NCI-H2029 (cell line): ENCODE measurements around the gene DDC.
A peak's percentile ranks its signal among the peaks of the same experiment; 100 is the strongest.

Experiments
- DNase-seq: peaks from one replicate; lab custom pipeline; 2025; lab: John Stamatoyannopoulos, UW

The DDC gene, protein sequence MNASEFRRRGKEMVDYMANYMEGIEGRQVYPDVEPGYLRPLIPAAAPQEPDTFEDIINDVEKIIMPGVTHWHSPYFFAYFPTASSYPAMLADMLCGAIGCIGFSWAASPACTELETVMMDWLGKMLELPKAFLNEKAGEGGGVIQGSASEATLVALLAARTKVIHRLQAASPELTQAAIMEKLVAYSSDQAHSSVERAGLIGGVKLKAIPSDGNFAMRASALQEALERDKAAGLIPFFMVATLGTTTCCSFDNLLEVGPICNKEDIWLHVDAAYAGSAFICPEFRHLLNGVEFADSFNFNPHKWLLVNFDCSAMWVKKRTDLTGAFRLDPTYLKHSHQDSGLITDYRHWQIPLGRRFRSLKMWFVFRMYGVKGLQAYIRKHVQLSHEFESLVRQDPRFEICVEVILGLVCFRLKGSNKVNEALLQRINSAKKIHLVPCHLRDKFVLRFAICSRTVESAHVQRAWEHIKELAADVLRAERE

DNA sequence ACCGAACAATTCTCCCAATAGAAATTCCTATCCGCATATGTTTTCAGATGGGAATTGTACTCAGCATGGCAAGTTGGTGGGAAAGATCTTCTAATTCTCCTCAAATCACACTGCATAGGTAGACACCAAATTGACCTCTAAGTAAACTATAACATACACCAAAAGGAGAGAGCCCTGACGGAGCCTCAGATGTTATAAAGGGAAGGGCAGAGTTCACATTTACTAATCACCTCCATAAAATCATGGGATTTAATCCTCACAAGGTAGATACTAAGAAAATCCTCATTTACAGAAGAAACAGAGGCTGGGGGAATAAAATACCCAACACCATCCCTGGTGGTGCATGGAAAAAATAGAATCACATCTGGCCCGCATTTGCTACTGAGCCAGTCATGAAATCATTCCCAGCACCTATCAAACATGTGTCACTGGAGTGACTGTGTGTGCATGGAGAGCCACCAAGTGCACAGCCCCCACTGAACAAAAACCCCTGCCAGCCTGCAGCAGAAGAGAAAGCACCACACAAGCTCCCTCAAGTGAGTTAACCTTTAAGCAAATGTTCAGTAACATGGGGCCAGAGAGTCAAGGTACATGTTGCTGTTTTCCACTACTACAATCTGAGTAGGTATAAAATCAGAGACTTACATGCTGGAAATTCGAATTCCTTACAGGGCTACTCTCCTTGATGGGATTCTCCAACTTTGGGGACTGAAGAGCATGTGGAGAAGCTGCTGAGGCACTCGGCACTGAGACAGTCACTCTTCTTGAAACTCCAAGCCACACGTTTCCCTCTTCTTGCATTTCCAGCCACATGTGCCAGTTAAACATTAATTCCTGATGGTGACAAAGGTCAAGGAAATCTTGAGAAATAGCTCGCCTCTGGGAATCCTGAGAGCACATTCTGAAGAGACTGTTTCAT is at the start of gene DDC:
Gene DDC, minus strand, starts transcription at position 766 of the 919 bp plus-strand sequence. CDS start 21,320 bp downstream, outside the sequence.
- DNase-seq = no peak

DNA sequence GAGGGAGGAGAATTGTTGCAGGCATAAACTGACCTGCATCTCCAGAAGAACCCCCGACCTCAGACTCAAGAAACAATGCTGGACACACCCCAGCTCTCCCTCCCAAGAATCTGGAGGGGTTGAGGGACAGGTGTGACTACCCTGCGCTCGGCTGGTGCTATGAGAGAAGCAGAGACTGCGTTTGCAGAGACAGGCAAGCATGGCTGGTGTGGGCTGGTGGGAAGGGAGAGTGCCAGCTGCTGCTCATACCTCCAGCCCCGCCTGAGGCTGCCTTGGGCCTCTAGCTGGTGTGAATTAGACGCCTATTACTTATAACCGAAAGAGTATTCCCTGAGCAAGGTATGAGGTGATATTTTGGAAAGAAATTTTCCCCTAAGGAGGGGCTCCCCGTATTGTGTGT is 48.3 kb upstream of the DDC start:
- no peak for DNase-seq

DNA sequence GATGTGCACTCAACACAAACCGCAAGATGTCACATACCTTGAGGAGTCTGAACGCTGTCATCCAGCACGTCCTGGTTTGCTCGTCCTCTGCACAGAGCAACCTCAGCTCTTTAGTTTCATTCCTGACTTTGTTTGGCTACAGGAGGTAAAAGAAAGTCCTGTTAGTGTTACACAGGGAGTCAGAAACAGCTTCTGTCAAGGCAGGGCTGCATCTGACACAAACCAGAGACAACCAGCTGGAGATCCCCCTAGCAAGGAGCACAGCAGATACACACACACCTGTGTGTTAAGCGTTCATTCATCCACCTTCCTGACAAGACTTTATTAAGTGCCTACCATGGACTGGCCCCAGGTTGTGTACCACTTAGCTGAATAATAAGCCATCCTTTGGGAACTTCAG is 47.5 kb upstream of the DDC start:
- DNase-seq = no peak

DNA sequence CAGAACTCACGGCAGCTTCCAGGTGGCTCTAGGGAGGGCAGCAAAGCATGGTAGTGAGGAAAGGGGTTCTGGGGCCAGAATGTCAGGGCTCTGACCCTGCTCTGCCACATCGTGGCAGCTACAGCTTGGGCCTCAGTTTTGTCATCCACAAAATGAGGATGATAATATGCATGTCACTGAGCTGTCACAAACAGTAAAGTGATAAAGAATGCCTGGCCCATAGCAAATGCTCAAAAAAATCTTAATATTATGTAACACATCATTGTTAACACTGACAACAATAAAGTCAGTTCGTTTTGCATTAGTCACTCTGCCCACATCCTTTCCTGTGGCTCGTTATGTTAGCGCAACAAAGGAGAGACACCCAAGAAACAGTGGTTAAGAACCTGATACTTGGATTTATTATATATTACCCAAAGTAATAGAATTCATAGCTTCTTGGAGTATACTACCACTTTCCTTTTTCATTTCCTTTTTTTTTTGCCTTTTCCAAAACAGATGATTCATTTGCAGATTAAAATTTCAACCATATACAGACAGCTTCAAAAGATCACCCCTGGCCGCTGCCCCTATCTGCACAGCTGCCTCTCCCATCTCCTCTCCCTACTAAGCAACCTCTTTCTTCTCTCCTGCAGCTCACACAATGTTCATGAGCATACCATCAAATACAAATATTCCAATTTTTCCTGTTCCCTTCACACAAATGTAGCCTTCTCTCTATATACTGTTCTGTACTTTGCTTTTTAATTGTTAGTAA is 45.5 kb upstream of the DDC start:
- DNase-seq = no peak

DNA sequence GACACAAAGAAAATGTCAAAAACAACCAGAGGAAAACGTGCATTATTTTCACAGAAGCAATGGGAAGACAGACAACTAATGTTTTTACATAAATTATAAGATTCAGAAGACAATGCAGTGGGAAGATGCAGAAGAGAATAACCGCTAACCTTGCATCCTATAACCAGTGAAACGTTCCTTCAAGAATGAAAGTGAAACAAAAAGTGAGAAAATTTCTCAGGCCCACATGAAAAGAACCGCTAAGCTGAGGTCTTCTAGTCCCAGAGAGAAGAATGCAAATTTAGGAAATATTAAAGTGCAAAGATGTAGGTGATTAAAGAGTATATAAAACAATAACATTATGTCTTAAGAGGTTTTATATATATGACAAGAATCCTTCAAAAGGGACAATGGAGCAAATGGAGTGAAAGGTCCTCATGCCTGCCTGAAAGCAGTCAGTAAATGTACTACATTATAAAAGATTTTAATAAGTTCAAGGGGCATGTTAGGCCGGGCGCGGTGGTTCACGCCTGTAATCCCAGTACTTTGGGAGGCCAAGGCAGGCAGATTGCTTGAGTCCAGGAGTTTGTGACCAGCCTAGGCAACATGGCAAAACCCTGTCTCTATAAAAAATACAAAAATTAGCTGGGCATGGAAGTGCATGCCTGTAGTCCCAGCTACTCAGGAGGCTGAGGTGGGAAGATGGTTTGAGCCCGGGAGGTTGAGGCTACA is 43.1 kb upstream of the DDC start:
- no peak for DNase-seq

DNA sequence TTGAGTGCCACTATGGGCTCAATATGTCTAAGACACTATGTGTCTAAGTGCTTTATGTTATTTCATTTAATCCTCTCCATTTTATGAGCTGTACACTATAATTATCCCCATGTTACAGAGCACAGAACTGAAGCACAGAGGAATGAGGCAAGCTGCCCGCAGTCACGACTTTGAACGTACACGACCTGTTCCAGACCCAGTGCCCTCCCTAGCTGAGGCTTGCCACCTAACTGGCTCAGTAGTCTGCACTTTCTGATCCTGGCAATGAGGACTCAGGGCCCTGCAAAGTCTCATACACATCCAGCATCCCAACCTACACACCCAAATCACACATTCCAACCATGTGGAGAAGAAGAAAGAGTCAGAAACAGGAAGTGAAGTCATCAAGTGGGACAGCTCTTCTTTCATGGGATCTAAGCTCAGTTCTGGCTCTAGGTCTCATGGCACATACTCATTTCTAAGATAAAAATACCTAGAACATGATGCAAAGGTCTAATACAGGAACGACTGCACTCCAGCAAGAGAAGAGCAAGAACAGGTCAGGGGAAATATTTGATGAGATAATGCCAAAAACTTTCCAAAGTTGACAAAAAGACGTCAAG is 42.4 kb upstream of the DDC start:
- no peak for DNase-seq

DNA sequence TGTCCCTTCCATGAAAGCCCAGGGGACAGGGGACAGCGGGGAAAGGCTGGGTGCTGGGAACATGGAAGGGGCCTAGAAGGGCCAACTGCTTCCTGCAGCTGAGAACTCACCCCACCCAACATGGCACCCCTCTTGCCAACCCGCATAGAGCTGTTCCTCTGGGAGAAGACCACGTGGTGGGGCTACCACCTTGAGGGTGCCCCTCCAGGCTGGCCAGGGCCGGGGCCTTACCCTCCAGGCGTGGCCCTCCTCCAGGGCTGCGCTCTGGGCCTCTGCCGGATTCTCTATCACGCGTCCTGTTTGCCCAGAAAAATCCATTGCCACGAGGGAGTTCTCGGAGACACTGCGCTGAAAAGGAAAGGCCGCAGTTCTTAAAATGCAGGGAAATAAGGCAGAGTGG is 39.9 kb upstream of the DDC start:
- DNase-seq = no peak

DNA sequence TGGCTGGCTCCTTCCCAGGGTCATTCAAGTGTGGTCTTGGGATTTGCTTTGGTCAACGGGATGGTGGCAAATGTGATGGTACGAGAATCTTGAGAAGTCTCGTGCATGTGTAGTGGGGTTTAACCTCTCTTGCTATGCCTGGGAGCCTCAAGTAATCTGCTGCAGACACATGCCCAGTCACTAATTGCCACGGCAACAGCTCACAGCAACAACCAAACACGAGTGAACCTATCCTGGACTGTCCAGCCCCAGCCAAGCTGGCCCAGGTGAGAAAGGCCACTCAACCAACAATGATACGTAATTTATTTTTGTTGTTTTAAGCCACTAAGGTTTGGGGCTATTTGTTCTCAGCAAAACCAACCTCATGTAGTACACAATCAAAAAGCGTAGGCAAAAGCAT is 38.1 kb upstream of the DDC start:
- no peak for DNase-seq

DNA sequence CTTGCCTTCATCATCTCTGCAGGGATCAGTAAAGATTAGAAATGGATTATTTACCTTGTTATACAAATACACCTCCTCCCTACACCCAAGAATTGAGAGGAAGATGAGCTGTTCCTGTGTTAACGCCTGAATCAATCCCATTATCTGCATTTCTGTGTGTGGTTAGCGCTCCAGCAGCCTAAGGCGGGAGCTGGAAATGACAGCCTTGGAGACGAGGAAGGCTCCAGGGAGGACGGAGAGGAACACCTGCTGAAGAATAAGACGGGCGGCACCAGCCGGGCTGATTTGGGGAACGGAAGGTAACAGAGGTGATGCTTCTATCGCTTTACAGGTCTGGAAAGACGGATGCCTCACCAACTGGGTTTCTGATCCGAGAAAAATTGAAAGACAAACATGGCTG is 34.2 kb upstream of the DDC start:
- no peak for DNase-seq

DNA sequence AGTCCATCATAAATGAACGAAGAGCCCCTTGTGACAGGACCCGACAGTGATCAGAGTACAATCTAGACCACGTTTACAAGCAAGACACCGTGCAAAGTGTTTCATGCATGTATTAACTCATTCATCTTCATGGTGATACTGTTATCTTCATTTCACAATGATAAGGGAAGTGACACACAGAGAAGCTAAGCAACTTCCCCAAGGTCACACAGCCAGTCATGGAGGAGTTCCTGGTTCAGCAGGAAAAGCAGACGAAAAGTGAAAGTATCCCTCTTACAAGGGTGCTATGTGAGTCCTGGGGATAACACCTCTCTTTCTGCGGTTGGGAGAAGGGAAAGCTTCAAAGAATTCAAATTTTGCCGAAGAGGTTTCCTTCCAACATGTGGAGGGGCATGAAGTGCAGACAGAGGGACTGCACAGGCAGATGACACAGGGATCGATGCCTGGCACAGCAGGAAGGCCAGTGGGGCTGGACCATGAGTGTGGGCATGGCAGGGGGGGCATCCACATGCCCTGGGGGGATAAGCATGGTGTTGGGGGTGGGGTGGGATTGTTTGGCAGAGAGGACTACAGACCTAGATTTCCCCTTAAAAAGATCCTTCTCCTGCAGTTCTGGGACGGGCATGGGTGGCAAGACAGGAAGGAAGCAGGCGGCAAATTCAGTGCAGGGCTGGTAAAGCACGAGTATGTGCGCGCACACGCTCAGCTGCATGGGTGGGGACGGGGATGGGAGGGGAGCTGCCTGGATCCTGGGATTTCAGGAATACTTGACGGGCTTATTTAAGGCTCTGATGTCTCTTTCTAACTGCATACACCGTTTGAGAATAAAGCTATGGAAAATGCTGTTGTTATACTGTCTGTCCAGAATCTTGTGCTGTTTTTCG is 33.5 kb upstream of the DDC start:
- DNase-seq = no peak

DNA sequence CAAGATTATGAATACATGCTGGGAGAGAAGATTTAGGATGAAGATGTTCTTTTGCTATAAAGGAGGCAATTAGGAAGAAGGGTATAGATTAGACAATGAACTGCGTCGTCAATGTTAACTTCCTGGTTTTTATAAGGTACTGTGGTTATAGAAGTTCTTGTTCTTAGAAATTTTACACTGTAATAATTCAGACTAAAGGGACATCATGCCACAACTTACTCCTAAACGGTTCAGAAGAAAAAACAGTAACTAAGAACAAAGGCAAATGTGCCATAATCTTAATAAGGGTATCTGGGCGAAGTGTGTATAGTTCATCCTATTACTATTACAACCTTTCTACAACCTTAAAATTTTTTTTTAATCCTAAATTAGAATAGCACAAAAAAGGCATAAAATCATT is 31.3 kb upstream of the DDC start:
- no peak for DNase-seq

DNA sequence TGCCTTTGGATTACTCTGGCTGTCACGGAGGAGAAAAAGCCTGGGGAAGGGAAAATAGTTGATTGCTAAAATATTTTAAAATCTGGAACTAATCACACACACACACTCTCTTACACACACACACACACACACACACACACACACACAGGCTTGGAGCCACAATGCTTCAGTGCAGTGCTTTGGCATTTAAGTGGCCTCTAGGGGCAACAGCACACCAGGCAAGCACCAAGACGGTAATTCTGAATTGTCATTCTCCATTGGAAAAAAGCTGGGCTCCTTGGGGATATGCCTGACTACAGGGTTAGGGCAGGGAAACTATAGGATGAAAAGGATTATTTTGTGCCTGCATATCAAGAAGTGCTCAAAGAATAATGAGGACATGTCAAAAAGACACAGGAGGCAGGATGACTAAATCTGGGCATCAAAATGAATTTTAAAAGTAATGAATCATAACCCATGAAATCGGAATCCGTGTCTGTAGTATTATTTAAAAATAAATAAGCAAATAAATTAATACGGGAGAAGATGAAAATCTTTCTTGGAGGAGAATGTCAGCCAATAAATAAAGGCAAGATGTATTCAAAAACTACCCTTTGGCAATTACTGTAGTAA is 30.4 kb upstream of the DDC start:
- no peak for DNase-seq

DNA sequence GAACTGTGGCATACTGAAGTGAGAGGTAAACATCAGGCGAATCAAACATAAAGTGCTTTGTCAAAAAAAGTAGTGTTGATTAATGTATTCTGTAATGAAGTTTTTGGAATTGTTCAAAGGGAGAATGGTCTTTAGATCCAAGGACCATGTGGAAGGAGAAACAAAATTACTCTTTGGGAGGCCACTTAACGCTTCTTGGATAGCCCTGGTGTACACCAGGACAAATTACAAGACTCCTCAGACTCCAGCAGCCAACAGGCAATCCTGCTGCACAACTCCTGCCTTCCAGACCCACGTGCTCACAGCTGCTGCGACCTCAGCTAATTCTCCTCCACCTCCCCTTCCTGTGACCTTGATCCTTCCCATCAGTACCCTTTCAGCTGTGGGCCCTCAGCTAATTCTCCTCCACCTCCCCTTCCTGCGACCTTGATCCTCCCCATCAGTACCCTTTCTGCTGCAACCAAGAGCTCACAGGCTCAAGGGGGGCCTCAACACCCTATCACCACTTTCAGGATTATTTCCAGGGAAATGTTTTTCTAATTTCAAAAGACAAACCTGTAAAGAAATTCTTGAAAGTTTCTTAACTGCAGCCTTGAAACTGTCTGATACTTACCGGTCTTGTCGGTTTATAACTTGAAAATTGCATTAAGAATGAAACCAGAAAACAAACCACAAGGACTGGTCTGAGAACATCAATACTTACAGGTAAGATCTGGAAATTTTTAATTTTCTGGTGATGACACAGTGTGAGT is 29.7 kb upstream of the DDC start:
- no peak for DNase-seq

DNA sequence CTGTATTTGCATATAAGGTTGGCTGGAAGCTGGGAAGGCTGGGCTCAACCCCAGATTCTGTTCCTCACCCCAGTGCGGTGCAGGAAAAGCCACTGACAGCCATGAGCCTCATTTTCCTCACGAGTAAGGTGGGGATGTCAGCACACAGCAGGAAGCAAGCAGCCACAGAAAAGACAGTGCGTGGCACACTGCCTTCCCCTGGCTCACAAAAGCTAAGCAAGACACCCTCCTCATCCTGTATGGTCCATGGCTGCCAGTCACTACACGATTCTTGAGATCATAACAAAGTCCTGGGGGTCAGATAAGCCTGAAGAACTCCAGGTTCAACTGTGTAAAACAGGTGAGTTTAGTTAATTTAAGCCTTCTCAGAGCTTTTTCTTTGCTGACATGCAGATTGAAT is 28.9 kb upstream of the DDC start:
- no peak for DNase-seq

DNA sequence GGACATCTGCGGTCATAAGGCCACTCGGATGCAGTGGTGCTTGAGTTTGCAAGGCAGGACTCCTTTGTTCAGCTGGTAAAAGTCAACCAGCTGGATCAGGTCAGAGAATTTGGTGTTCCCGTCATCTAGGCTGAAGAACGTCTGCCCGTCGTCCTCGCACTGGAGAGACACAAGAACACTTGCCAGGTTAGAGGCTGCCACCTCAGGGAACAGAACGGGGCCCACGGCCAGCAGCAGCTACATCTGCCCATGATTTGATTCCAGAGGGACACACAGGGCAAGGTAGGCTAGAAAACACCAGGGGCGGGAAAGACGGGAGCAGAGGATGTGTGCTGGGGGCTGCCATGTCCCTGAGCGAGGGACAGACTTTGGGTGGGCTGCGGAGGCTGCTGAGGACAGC is 27.7 kb upstream of the DDC start:
- DNase-seq = no peak

DNA sequence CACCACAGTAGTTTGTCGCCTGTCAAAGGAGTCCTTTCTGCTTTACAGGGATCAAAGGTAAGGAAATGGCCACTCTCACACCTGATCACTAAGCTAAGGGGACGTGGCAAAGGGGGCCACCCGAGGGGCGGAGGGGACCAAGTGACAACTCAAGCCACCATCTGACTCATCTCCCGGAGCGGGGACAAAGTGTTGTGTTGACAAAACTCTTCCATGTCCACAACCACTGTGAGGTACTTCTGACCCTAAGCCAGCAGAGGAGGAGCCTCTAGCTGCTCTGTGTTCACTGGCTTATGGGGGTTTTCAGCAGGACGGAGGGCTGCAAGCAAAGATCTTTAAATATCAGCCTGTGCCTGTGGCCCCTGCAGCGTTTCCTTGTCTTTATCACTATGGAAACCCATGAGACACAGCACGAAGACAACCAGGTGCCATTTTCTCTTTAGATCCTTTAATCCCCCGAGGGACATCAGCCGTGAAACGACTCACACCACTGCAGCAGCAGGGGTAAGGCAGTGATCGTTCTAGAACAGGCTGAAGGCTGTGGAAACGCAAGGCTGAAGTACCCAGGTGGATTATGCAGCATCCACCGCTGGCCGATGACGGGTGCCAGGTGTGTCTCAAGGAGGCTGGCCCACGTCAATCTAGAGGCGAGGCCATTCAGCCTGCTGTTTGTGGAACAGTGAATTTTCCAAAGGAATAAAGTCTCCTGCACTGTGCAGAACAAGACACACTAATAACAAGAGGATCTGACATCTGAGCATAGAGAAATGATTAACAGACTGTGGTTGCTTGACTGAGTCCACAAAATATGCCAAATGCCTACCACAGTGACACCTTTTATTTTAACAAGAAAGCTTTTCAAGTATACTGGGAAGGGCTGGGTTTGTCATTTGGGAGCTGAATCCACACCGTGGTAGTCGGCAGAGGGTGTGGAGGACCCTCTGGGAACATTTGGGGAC is 26.6 kb upstream of the DDC start:
- peak; percentile 75 for DNase-seq

DNA sequence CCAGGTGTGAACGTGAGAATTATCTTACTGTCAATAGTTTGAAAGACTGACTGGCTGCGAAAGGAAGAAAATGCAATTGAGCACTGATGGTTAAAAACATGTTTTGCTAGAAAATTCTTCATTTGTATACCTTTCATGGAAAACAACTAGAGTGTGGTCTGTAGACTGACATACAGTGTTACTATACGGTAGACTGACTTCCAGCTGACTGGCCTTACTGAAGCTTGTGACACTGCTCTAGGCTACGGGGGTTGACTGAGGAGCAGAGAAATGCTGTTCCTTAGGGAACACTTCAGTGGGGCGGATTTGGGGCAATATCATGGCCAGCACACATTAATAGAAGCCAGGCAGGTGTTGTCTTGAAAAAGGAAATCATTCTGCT is 25.9 kb upstream of the DDC start:
- DNase-seq = no peak

DNA sequence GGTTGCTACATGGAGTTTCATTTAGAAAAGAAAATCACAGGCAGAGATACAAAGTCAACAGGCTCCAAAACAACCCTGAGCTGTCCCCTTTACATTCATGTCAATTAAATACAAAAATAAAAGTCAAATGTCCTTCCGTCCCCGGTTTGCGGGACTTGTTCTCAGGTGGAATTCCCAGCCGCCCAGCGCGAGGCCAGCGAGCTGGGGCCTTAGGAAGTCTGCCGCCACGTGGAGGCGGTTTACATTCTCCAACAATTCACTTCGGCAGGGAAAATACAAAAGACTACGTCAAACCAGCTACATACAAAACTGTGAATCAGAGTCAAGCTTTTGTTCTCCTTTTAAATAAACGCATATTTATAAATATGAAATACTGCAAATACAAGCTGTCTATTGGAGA is 25.3 kb upstream of the DDC start:
- DNase-seq = no peak
